GM13977 (cell line): ENCODE results near the gene MAK.
"Not testable (repeated sequence)": the region's sequence is repeated elsewhere in the genome, so short reads cannot be mapped to it uniquely, and the experiment has no call there.

Experiments used
- DNase-seq: peaks from one replicate; pipeline ENCODE4 v3.0.0; 2012; ENCODE audit warnings: low spot score
- in situ Hi-C: fragments of 300-500 bp; cut with MboI; formaldehyde crosslinking; loops from one replicate; pipeline ENCODE4 v1.12.0; 2022; ENCODE audit warnings: low sequenced_read_pairs, low pct_unique_long_range_greater_than_20kb, mixed read lengths, inconsistent platforms; ENCODE audit not compliant: unreplicated experiment
- TF ChIP-seq, protein P1 (sequence below): IDR thresholded peaks from 2 replicates; pipeline ENCODE4 v1.5.1; 2012; ENCODE audit warnings: mild to moderate bottlenecking, control low read depth; ENCODE audit not compliant: insufficient read depth; ENCODE audit errors: extremely low read depth, missing control alignments

Gene MAK

GRCh38 chr6:10837995-10838793 lies at the start of gene MAK:
TSS of gene MAK (minus strand) at chr6:10838539. CDS start at chr6:10830648, 7,891 bp downstream.
- peak; percentile 96 for DNase-seq
- TF ChIP-seq, protein P1, sequence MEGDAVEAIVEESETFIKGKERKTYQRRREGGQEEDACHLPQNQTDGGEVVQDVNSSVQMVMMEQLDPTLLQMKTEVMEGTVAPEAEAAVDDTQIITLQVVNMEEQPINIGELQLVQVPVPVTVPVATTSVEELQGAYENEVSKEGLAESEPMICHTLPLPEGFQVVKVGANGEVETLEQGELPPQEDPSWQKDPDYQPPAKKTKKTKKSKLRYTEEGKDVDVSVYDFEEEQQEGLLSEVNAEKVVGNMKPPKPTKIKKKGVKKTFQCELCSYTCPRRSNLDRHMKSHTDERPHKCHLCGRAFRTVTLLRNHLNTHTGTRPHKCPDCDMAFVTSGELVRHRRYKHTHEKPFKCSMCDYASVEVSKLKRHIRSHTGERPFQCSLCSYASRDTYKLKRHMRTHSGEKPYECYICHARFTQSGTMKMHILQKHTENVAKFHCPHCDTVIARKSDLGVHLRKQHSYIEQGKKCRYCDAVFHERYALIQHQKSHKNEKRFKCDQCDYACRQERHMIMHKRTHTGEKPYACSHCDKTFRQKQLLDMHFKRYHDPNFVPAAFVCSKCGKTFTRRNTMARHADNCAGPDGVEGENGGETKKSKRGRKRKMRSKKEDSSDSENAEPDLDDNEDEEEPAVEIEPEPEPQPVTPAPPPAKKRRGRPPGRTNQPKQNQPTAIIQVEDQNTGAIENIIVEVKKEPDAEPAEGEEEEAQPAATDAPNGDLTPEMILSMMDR, result no peak
- in situ Hi-C loops, result no loop called here

- TF ChIP-seq, protein P1, result peak; percentile 46
- peak; percentile 45 for DNase-seq
- in situ Hi-C loops, result no loop called here
Measured at GRCh38 chr6:10886691-10887502, 48.6 kb upstream of the MAK start, which contains the start of gene SYCP2L. TSS of gene SYCP2L (plus strand) at chr6:10887052. CDS start at chr6:10887127, 75 bp downstream.

DNA sequence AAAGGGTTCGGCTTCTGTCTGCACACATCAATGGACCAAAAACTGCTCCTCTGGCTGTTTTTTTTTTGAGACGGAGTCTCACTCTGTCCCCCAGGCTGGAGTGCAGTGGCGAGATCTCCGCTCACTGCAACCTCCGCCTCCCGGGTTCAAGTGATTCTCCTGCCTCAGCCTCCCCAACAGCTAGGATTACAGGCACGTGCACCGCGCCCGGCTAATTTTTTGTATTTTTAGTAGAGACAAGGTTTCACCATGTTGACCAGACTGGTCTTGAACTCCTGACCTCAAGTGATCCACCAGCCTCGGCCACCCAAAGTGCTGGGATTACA lies 48.0 kb upstream of the MAK start:
- in situ Hi-C loops, DNase-seq: not testable (repeated sequence)

DNA sequence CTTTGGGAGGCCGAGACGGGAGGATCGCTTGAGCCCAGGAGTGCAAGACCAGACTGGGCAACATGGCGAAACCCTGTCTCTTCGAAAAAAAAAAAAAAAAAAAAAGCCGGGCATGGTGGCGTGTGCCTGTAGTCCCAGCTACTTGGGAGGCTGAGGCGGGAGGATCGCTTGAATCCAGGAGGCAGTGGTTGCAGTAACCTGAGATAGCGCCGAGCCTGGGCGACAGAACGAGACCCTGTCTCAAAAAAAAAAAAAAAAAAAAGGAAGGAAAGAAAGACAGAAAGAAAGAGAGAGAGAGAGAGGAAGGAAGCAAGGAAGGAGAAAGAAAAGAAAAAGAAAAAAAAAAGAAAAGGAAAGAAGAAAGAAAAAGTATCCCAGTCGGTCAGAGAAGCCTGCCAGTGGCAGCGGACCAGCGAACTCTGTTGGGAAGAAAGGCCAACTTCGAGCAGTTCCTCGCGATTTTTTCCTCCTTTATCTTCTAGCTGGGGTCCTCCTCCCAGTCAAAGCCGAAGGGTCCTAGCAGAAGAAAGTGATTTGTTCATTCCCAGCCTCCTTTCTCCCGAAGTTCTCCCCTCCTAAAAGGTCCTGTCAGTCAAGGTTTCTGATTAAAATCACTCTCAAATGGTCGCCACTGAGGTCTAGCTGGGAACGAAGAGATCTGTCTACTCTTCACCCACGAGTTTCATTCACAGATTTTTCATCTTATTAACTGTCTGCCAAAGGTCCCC lies 46.1 kb upstream of the MAK start:
- DNase-seq, result no peak
- TF ChIP-seq, protein P1, result no peak
- in situ Hi-C loops, result no loop called here

- TF ChIP-seq, protein P1, result no peak
- in situ Hi-C loops, result no loop called here
- DNase-seq, result no peak
Measured at GRCh38 chr6:10883312-10884244, 45.2 kb upstream of the MAK start.

- no peak for DNase-seq
- TF ChIP-seq, protein P1, result no peak
- in situ Hi-C loops, result no loop called here
Measured at GRCh38 chr6:10882657-10883171, 44.4 kb upstream of the MAK start.

- DNase-seq, in situ Hi-C loops: not testable (repeated sequence)
Measured at GRCh38 chr6:10882253-10882630, 43.9 kb upstream of the MAK start.
